ENCODE data around the gene CYP1A2. TPM values are rescaled to one million over a fixed set of nuclear protein-coding genes. Genes with fewer than 3 reads are reported as not detected.

Gene CYP1A2
- total and polyA plus RNA-seq, 2 of the 13 experiments (the other 11 are each of a cell fraction or from before 2014, with no cell fraction given): 0.07 TPM; not detected in 1

DNA sequence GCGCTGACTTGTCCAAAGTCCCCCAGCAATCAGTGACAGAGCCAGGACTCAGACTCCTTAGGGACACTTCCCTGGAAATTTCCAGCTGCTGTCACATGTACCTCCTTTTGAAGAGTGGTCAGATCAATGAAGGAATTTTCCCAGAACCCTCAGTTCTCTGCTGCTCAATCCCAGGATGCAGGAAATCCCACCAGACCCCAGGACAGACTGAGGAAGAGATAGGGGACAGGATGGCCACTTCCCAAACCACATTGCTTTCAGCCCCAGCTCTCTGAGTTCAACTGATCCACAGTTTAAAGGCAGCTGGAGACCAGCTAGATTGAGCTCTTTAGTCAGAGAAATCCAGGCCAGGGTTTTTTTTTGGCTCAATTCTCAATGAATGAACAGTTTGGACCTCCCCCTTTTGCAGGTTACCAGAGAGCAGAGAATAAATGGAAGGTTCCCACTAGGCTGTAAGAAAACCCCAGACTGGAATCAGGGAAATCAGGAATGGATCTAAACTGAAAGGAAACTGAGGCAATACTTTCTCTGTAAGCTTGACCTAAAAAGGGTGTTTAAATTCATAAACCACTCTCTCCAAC, 24.8 kb upstream of the CYP1A2 start (continued):
- TF ChIP-seq, protein P1, sequence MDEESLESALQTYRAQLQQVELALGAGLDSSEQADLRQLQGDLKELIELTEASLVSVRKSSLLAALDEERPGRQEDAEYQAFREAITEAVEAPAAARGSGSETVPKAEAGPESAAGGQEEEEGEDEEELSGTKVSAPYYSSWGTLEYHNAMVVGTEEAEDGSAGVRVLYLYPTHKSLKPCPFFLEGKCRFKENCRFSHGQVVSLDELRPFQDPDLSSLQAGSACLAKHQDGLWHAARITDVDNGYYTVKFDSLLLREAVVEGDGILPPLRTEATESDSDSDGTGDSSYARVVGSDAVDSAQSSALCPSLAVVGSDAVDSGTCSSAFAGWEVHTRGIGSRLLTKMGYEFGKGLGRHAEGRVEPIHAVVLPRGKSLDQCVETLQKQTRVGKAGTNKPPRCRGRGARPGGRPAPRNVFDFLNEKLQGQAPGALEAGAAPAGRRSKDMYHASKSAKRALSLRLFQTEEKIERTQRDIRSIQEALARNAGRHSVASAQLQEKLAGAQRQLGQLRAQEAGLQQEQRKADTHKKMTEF (CRISPR knock-in tag; IDR thresholded peaks at IDR 0.05): 0 out of 2 replicates have a peak, but pooled peaks have one; percentile 34
- TF ChIP-seq, protein P2, sequence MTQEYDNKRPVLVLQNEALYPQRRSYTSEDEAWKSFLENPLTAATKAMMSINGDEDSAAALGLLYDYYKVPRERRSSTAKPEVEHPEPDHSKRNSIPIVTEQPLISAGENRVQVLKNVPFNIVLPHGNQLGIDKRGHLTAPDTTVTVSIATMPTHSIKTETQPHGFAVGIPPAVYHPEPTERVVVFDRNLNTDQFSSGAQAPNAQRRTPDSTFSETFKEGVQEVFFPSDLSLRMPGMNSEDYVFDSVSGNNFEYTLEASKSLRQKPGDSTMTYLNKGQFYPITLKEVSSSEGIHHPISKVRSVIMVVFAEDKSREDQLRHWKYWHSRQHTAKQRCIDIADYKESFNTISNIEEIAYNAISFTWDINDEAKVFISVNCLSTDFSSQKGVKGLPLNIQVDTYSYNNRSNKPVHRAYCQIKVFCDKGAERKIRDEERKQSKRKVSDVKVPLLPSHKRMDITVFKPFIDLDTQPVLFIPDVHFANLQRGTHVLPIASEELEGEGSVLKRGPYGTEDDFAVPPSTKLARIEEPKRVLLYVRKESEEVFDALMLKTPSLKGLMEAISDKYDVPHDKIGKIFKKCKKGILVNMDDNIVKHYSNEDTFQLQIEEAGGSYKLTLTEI (CRISPR knock-in tag; conservative IDR thresholded peaks at IDR 0.05): no peak
- TF ChIP-seq RBM39 (IDR thresholded peaks at IDR 0.05; ENCODE audit: low read depth, low read length, poor library complexity, severe bottlenecking): no peak
- TF ChIP-seq, protein P3, sequence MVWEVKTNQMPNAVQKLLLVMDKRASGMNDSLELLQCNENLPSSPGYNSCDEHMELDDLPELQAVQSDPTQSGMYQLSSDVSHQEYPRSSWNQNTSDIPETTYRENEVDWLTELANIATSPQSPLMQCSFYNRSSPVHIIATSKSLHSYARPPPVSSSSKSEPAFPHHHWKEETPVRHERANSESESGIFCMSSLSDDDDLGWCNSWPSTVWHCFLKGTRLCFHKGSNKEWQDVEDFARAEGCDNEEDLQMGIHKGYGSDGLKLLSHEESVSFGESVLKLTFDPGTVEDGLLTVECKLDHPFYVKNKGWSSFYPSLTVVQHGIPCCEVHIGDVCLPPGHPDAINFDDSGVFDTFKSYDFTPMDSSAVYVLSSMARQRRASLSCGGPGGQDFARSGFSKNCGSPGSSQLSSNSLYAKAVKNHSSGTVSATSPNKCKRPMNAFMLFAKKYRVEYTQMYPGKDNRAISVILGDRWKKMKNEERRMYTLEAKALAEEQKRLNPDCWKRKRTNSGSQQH (CRISPR knock-in tag; IDR thresholded peaks at IDR 0.05; ENCODE audit: low read depth): peak; percentile 94; the same call in 1 of the 2 replicates
- 0 out of 2 replicates have a peak, but pooled peaks have one; percentile 42 for TF ChIP-seq GFI1 (CRISPR knock-in tag; IDR thresholded peaks at IDR 0.05; ENCODE audit: borderline replicate concordance)
- TF ChIP-seq CBX5 (CRISPR knock-in tag; IDR thresholded peaks at IDR 0.05; ENCODE audit: borderline replicate concordance): no peak
- TF ChIP-seq BRCA1 (CRISPR knock-in tag; IDR thresholded peaks at IDR 0.05): no peak
- TF ChIP-seq ZFP36L2 (CRISPR knock-in tag; IDR thresholded peaks at IDR 0.05): no peak
- TF ChIP-seq TEAD3 (CRISPR knock-in tag; optimal IDR thresholded peaks at IDR 0.05; ENCODE audit: borderline replicate concordance): peak; percentile 43
- no peak for TF ChIP-seq ZNF230 (CRISPR knock-in tag; IDR thresholded peaks at IDR 0.05)
- TF ChIP-seq, protein P4, sequence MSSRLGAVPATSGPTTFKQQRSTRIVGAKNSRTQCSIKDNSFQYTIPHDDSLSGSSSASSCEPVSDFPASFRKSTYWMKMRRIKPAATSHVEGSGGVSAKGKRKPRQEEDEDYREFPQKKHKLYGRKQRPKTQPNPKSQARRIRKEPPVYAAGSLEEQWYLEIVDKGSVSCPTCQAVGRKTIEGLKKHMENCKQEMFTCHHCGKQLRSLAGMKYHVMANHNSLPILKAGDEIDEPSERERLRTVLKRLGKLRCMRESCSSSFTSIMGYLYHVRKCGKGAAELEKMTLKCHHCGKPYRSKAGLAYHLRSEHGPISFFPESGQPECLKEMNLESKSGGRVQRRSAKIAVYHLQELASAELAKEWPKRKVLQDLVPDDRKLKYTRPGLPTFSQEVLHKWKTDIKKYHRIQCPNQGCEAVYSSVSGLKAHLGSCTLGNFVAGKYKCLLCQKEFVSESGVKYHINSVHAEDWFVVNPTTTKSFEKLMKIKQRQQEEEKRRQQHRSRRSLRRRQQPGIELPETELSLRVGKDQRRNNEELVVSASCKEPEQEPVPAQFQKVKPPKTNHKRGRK (CRISPR knock-in tag; IDR thresholded peaks at IDR 0.05): no peak
- TF ChIP-seq AKAP8 (CRISPR knock-in tag; IDR thresholded peaks at IDR 0.05): no peak
- TF ChIP-seq ZNF17 (CRISPR knock-in tag; IDR thresholded peaks at IDR 0.05): no peak
- TF ChIP-seq FOXM1 (CRISPR knock-in tag; IDR thresholded peaks at IDR 0.05): no peak
- no peak for TF ChIP-seq ZZZ3 (CRISPR knock-in tag; IDR thresholded peaks at IDR 0.05; ENCODE audit: borderline replicate concordance)
- TF ChIP-seq SUZ12 (IDR thresholded peaks at IDR 0.05; ENCODE audit: low read depth, low read length): no peak
- no peak for TF ChIP-seq U2AF2 (IDR thresholded peaks at IDR 0.05; ENCODE audit: low read depth, low read length)
- TF ChIP-seq NONO (IDR thresholded peaks at IDR 0.05): no peak
- TF ChIP-seq NONO (CRISPR knock-in tag; conservative IDR thresholded peaks at IDR 0.05): no peak
- no peak for TF ChIP-seq AGO2 (optimal IDR thresholded peaks at IDR 0.05; ENCODE audit: low read depth, low read length)
- no peak for TF ChIP-seq ZNF629 (CRISPR knock-in tag; conservative IDR thresholded peaks at IDR 0.05)
